ENCODE results near the gene TANC1.

GRCh38 chr2:159175927-159176326 lies 207.5 kb downstream of the TANC1 start:
- TF ChIP-seq, protein P1, sequence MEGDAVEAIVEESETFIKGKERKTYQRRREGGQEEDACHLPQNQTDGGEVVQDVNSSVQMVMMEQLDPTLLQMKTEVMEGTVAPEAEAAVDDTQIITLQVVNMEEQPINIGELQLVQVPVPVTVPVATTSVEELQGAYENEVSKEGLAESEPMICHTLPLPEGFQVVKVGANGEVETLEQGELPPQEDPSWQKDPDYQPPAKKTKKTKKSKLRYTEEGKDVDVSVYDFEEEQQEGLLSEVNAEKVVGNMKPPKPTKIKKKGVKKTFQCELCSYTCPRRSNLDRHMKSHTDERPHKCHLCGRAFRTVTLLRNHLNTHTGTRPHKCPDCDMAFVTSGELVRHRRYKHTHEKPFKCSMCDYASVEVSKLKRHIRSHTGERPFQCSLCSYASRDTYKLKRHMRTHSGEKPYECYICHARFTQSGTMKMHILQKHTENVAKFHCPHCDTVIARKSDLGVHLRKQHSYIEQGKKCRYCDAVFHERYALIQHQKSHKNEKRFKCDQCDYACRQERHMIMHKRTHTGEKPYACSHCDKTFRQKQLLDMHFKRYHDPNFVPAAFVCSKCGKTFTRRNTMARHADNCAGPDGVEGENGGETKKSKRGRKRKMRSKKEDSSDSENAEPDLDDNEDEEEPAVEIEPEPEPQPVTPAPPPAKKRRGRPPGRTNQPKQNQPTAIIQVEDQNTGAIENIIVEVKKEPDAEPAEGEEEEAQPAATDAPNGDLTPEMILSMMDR (IDR thresholded peaks at IDR 0.05) = no peak
- TF ChIP-seq POLR2A (IDR thresholded peaks at IDR 0.05) = no peak
- TF ChIP-seq POLR2AphosphoS5 (IDR thresholded peaks at IDR 0.05) = no peak
